Thoracic aorta (tissue), 2 donors: ENCODE data around the gene GNG3. TPM values are rescaled to one million over a fixed set of nuclear protein-coding genes. Genes with fewer than 3 reads are reported as not detected.
A peak's percentile ranks its signal among the peaks of the same experiment; 100 is the strongest.
"Not testable (repeated sequence)": the region's sequence is repeated elsewhere in the genome, so short reads cannot be mapped to it uniquely, and the experiment has no call there.

Source experiments
- ATAC-seq: fragments of 150-250 bp; one replicate; pipeline ENCODE4 v1.8.0; 2017; ENCODE audit warnings: low read depth; ENCODE audit not compliant: insufficient number of reproducible peaks, low FRiP score
- DNase-seq: peaks from one replicate; pipeline ENCODE4 v3.0.0-alpha.2; 2020; ENCODE audit warnings: low spot score
- H3K27ac ChIP-seq, 2 donors: fragments of 200-600 bp; sonication (generic); 1 replicate in 1 of 2; 2 replicates in 1 of 2; pipeline ENCODE4 v1.5.1; 2016; ENCODE audit warnings: mild to moderate bottlenecking in 2 of 2, moderate library complexity in 2 of 2
- H3K27me3 ChIP-seq: fragments of 200-600 bp; sonication (generic); replicated peaks from 2 replicates; pipeline ENCODE4 v1.6.0; 2016; ENCODE audit warnings: mild to moderate bottlenecking; ENCODE audit not compliant: insufficient read depth
- H3K36me3 ChIP-seq: fragments of 200-600 bp; sonication (generic); one replicate; pipeline ENCODE4 v1.5.1; 2016
- H3K4me1 ChIP-seq, 2 donors: fragments of 200-600 bp; sonication (generic); 1 replicate in 1 of 2; 2 replicates in 1 of 2; pipeline versions ENCODE4 v1.5.1 to v1.6.0; 2016; ENCODE audit warnings: low read depth in 2 of 2, mild to moderate bottlenecking in 1 of 2; ENCODE audit not compliant: control insufficient read depth in 1 of 2
- H3K4me3 ChIP-seq: fragments of 200-600 bp; sonication (generic); 2 replicates; pipeline ENCODE4 v1.5.1; 2016; ENCODE audit warnings: mild to moderate bottlenecking
- H3K9me3 ChIP-seq: fragments of 200-600 bp; sonication (generic); 2 replicates; pipeline ENCODE4 v1.5.1; 2016
- CTCF ChIP-seq: fragments of 200-600 bp; sonication (generic); IDR thresholded peaks from one replicate; pipeline ENCODE4 v1.5.1; 2019; ENCODE audit warnings: antibody characterized with exemption
- total RNA-seq, 2 donors: library from RNA; depleted of rRNA; stranded (reverse); fragments of >200 nt; gene quantifications; one replicate each; pipeline versions ENCODE4 v1.1.0 to v1.2.3, GENCODE V29; 2016

GNG3 gene
- total RNA-seq, 2 donors from 2014 or later = not detected

- peaks cover 29 to 53% of the 10 kb centered on the region in 2 donors for H3K4me1 ChIP-seq
- H3K36me3 ChIP-seq = peaks cover 16% of the 10 kb centered on the region
Measured at GRCh38 chr11:62728171-62728988, 20.9 kb downstream of the GNG3 start, which contains the start of gene TTC9C. Gene TTC9C, plus strand, starts transcription at chr11:62728486. Its CDS starts 363 bp downstream, at chr11:62728849.

GRCh38 chr11:62730076-62730475, 22.6 kb downstream of the GNG3 start:
- not testable (repeated sequence) for DNase-seq, ATAC-seq, H3K27me3 ChIP-seq, H3K9me3 ChIP-seq
- H3K27ac ChIP-seq = peak overlapping the region in 1 of 2 donors; percentile 10
- peaks cover 19 to 37% of the 10 kb centered on the region in 2 donors for H3K4me1 ChIP-seq
- H3K36me3 ChIP-seq = peaks cover 10% of the 10 kb centered on the region
- H3K4me3 ChIP-seq = peak overlapping the region; percentile 97

More at GRCh38 chr11:62728171-62728988, 20.9 kb downstream of the GNG3 start, which contains the start of gene TTC9C:
- H3K27ac ChIP-seq = peak within 1 kb of the TSS; percentile 94 to 95
- no peaks in the 10 kb centered on the region for H3K27me3 ChIP-seq
- ATAC-seq = peak; percentile 71
- TF ChIP-seq CTCF = no peak
- H3K4me3 ChIP-seq = peak within 1 kb of the TSS; percentile 97
- no peaks in the 10 kb centered on the region for H3K9me3 ChIP-seq
- DNase-seq = peak; percentile 74

- TF ChIP-seq CTCF = no peak
- H3K9me3 ChIP-seq = no peaks in the 10 kb centered on the region
- peaks cover 22% of the 10 kb centered on the region for H3K36me3 ChIP-seq
- H3K4me1 ChIP-seq = peaks cover 19 to 27% of the 10 kb centered on the region in 2 donors
- H3K4me3 ChIP-seq = no peak overlapping the region
- H3K27ac ChIP-seq = no peak overlapping the region
- ATAC-seq (no peak), DNase-seq (no peak)
- no peaks in the 10 kb centered on the region for H3K27me3 ChIP-seq
Measured at GRCh38 chr11:62732830-62733229, 25.4 kb downstream of the GNG3 start.

GRCh38 chr11:62737196-62737595, 29.7 kb downstream of the GNG3 start:
- ATAC-seq = no peak

GRCh38 chr11:62747475-62748160, 40.1 kb downstream of the GNG3 start:
- ATAC-seq (no peak), DNase-seq (no peak)
- Histone ChIP-seq H3K4me3 (no peak overlapping the region), H3K9me3 (no peaks in the 10 kb centered on the region), H3K27ac (no peak overlapping the region), H3K36me3 (peaks cover 3% of the 10 kb centered on the region), H3K4me1 (peaks cover 0 to 14% of the 10 kb centered on the region in 2 donors), H3K27me3 (no peaks in the 10 kb centered on the region)
- no peak for TF ChIP-seq CTCF

More at GRCh38 chr11:62737196-62737595, 29.7 kb downstream of the GNG3 start:
- no peaks in the 10 kb centered on the region for H3K27me3 ChIP-seq
- TF ChIP-seq CTCF = no peak
- no peak overlapping the region for H3K4me3 ChIP-seq
- no peaks in the 10 kb centered on the region for H3K9me3 ChIP-seq
- peaks cover 25% of the 10 kb centered on the region for H3K36me3 ChIP-seq
- no peaks in the 10 kb centered on the region for H3K4me1 ChIP-seq
- H3K27ac ChIP-seq = no peak overlapping the region
- no peak for DNase-seq

- not testable (repeated sequence) for H3K4me3 ChIP-seq, H3K36me3 ChIP-seq, H3K27me3 ChIP-seq, DNase-seq, H3K9me3 ChIP-seq, ATAC-seq, H3K27ac ChIP-seq
- peaks cover 10 to 27% of the 10 kb centered on the region in 2 donors for H3K4me1 ChIP-seq
Measured at GRCh38 chr11:62749931-62750330, 42.5 kb downstream of the GNG3 start.
